Prostate gland (tissue), 2 donors: ENCODE data around the gene MAFF. TPM values are rescaled to one million over a fixed set of nuclear protein-coding genes. Genes with fewer than 3 reads are reported as not detected.

Experiments
- DNase-seq: peaks from one replicate; pipeline ENCODE4 v3.0.0-alpha.2; 2019; ENCODE audit warnings: low spot score
- H3K27ac ChIP-seq, 2 donors: fragments of 200-600 bp; sonication (generic); 2 replicates each; pipeline ENCODE4 v1.5.1; 2017 to 2019
- H3K27me3 ChIP-seq: fragments of 200-600 bp; sonication (generic); replicated peaks from 2 replicates; pipeline ENCODE4 v1.5.1; 2019; ENCODE audit not compliant: insufficient read depth
- H3K36me3 ChIP-seq, 2 donors: fragments of 200-600 bp; sonication (generic); 1 replicate in 1 of 2; 2 replicates in 1 of 2; pipeline versions ENCODE4 v1.5.1 to v1.8.1; 2017 to 2019
- H3K4me1 ChIP-seq: fragments of 200-600 bp; sonication (generic); replicated peaks from 2 replicates; pipeline ENCODE4 v1.5.1; 2019
- H3K4me3 ChIP-seq, 2 donors: fragments of 200-600 bp; sonication (generic); 2 replicates each; pipeline ENCODE4 v1.5.1; 2017 to 2019
- H3K9me3 ChIP-seq: fragments of 200-600 bp; sonication (generic); 2 replicates; pipeline ENCODE4 v1.5.1; 2017
- CTCF ChIP-seq, 4 experiments: fragments of 200-600 bp in 2 of 4; fragments of 450-650 bp in 2 of 4; sonication (generic) in 2 of 4; IDR thresholded peaks; 1 replicate in 3 of 4; 2 replicates in 1 of 4; pipeline ENCODE4 v1.5.1; 2016 to 2019; ENCODE audit warnings: antibody characterized with exemption in 4 of 4, mild to moderate bottlenecking in 2 of 4, moderate library complexity in 2 of 4
- POLR2A ChIP-seq: fragments of 450-650 bp; IDR thresholded peaks from one replicate; pipeline ENCODE4 v1.6.1; 2016; ENCODE audit warnings: antibody characterized with exemption, mild to moderate bottlenecking
- POLR2AphosphoS5 ChIP-seq: sonication (generic); formaldehyde crosslinking; IDR thresholded peaks from one replicate; pipeline ENCODE4 v1.6.1; 2017; ENCODE audit warnings: antibody characterized with exemption
- WGBS: methylation state at CpG from one replicate; pipeline ENCODE4 v1.1.5; 2018; 5-methylcytosine and 5-hydroxymethylcytosine counted together
- intact Hi-C: fragments of 100-400 bp; cut with DNase I; formaldehyde crosslinking; loops from one replicate; pipeline ENCODE4 v1.14.2; 2022
- total RNA-seq, 2 donors: library from RNA; depleted of rRNA; stranded (reverse); fragments of >200 nt; gene quantifications; one replicate each; pipeline ENCODE4 v1.1.0, GENCODE V29; 2016

Gene MAFF
- total RNA-seq, 2 donors from 2014 or later, result 23.6 to 26.0 TPM

- H3K9me3 ChIP-seq, result no peaks in the 10 kb centered on the region
- no peaks in the 10 kb centered on the region for H3K4me1 ChIP-seq
- no peak for TF ChIP-seq CTCF (IDR thresholded peaks at IDR 0.05)
- no peak for TF ChIP-seq POLR2AphosphoS5
- TF ChIP-seq POLR2A, result no peak
- H3K36me3 ChIP-seq, result no peaks in the 10 kb centered on the region
- intact Hi-C loops, result no loop called here
- peak overlapping the region; percentile 7 to 16 for H3K4me3 ChIP-seq
- WGBS, result 36% methylated on average over 8 of the region's 8 CpGs
- DNase-seq, result no peak
- H3K27ac ChIP-seq, result peak overlapping the region in 1 of 2 donors; percentile 23
- H3K27me3 ChIP-seq, result no peaks in the 10 kb centered on the region
These were observed 12.2 kb downstream of the MAFF start for GRCh38 chr22:38213990-38214301.

GRCh38 chr22:38214302-38215056 is 12.7 kb downstream of the MAFF start:
- peak; percentile 42 for DNase-seq
- WGBS, result 22% methylated on average over 54 of the region's 81 CpGs
- peak overlapping the region; percentile 7 to 16 for H3K4me3 ChIP-seq
- H3K9me3 ChIP-seq, result no peaks in the 10 kb centered on the region
- H3K36me3 ChIP-seq, result no peaks in the 10 kb centered on the region
- TF ChIP-seq POLR2A, result peak; percentile 19
- peak; percentile 10 for TF ChIP-seq POLR2AphosphoS5
- TF ChIP-seq CTCF (IDR thresholded peaks at IDR 0.05), result peak in 3 of 4 experiments; percentile 28 to 45 (median 40)
- peak overlapping the region in 1 of 2 donors; percentile 23 for H3K27ac ChIP-seq
- intact Hi-C loops, result no loop called here
- H3K4me1 ChIP-seq, result no peaks in the 10 kb centered on the region
- no peaks in the 10 kb centered on the region for H3K27me3 ChIP-seq

- DNase-seq, result no peak
- TF ChIP-seq CTCF (IDR thresholded peaks at IDR 0.05) (no peak), POLR2A (no peak), POLR2AphosphoS5 (no peak)
- Histone ChIP-seq H3K4me3 (no peak overlapping the region), H3K9me3 (no peaks in the 10 kb centered on the region), H3K4me1 (no peaks in the 10 kb centered on the region), H3K27ac (no peak overlapping the region), H3K27me3 (no peaks in the 10 kb centered on the region), H3K36me3 (no peaks in the 10 kb centered on the region)
- intact Hi-C loops, result no loop called here
- 85% methylated on average over 11 of the region's 11 CpGs for WGBS
These were observed 13.6 kb downstream of the MAFF start for GRCh38 chr22:38215156-38216038.

- peak; percentile 61 for TF ChIP-seq POLR2A
- no peak for TF ChIP-seq CTCF (IDR thresholded peaks at IDR 0.05)
- peak; percentile 88 for TF ChIP-seq POLR2AphosphoS5
- WGBS, result 55% methylated on average over 22 of the region's 25 CpGs
- DNase-seq, result peak; percentile 82
- H3K4me1 ChIP-seq, result no peaks in the 10 kb centered on the region
- no peaks in the 10 kb centered on the region for H3K9me3 ChIP-seq
- H3K36me3 ChIP-seq, result no peaks in the 10 kb centered on the region
- H3K27me3 ChIP-seq, result no peaks in the 10 kb centered on the region
- peak overlapping the region; percentile 73 to 83 for H3K27ac ChIP-seq
- H3K4me3 ChIP-seq, result no peak overlapping the region
- intact Hi-C loops, result no loop called here
These were observed 17.1 kb downstream of the MAFF start for GRCh38 chr22:38218661-38219622.
